GM12878 (cell line): ENCODE data around the gene NFKBIA.

Experiments used
- CTCF ChIP-seq, 3 experiments: IDR thresholded peaks in 2 of 3; conservative IDR thresholded peaks in 1 of 3; 2 replicates each; pipeline ENCODE4 v1.5.1; 2011; ENCODE audit warnings: low read depth in 3 of 3, low read length in 3 of 3, mild to moderate bottlenecking in 3 of 3, control low read depth in 2 of 3, moderate library complexity in 2 of 3, inconsistent platforms in 1 of 3, mixed read lengths in 1 of 3; ENCODE audit not compliant: control insufficient read depth in 2 of 3, insufficient read depth in 1 of 3; ENCODE audit errors: extremely low read depth in 1 of 3
- E4F1 ChIP-seq: fragments of 450-650 bp; IDR thresholded peaks from 2 replicates; pipeline ENCODE4 v1.6.1; 2018; ENCODE audit warnings: borderline replicate concordance, mild to moderate bottlenecking; ENCODE audit not compliant: partially characterized antibody
- EGR1 ChIP-seq, 2 experiments: IDR thresholded peaks; 1 replicate in 1 of 2; 2 replicates in 1 of 2; pipeline ENCODE4 v1.6.1; 2011 to 2012; ENCODE audit warnings: low read depth in 2 of 2, low read length in 2 of 2, borderline replicate concordance in 1 of 2, mild to moderate bottlenecking in 1 of 2, moderate library complexity in 1 of 2
- NKRF ChIP-seq: fragments of 450-650 bp; conservative IDR thresholded peaks from 2 replicates; pipeline ENCODE4 v1.6.1; 2017; ENCODE audit warnings: mild to moderate bottlenecking, moderate library complexity
- PBX3 ChIP-seq: IDR thresholded peaks from 2 replicates; pipeline ENCODE4 v1.6.1; 2011; ENCODE audit warnings: mild to moderate bottlenecking, low read depth, low read length, moderate library complexity; ENCODE audit not compliant: insufficient replicate concordance
- POLR2A ChIP-seq: IDR thresholded peaks from 2 replicates; pipeline ENCODE4 v1.6.1; 2011; ENCODE audit warnings: low read depth, mild to moderate bottlenecking, low read length
- RCOR1 ChIP-seq: conservative IDR thresholded peaks from 2 replicates; pipeline ENCODE4 v1.6.1; 2012; ENCODE audit warnings: low read depth, low read length, improper control_type of control experiment
- SP1 ChIP-seq: IDR thresholded peaks from one replicate; pipeline ENCODE4 v1.6.1; 2011; ENCODE audit warnings: low read depth, low read length
- TAF1 ChIP-seq: IDR thresholded peaks from 2 replicates; pipeline ENCODE4 v1.6.1; 2011; ENCODE audit warnings: mild to moderate bottlenecking, low read depth, low read length, borderline replicate concordance
- USF1 ChIP-seq: IDR thresholded peaks from 2 replicates; pipeline ENCODE4 v1.6.1; 2011; ENCODE audit warnings: borderline replicate concordance, low read depth, mild to moderate bottlenecking, moderate library complexity, mixed read lengths, low read length; ENCODE audit not compliant: insufficient read depth; ENCODE audit errors: extremely low read length
- YY1 ChIP-seq: IDR thresholded peaks from 2 replicates; pipeline ENCODE4 v1.6.1; 2011; ENCODE audit warnings: low read depth, mild to moderate bottlenecking, low read length
- ZBTB11 ChIP-seq: fragments of 450-650 bp; formaldehyde crosslinking; IDR thresholded peaks from 2 replicates; pipeline ENCODE4 v1.5.0; 2022; ENCODE audit warnings: mild to moderate bottlenecking, missing genetic modification characterization
- ZBTB40 ChIP-seq: fragments of 450-650 bp; IDR thresholded peaks from 2 replicates; pipeline ENCODE4 v1.6.1; 2016; ENCODE audit warnings: mild to moderate bottlenecking, moderate library complexity, borderline replicate concordance

GRCh38 chr14:35446450-35446849, 41.9 kb upstream of the NFKBIA start:
- no peak for TF ChIP-seq SP1
- TF ChIP-seq RCOR1 = no peak
- no peak for TF ChIP-seq EGR1 (IDR thresholded peaks at IDR 0.05; ENCODE audit: borderline replicate concordance in 1 of 2, low read depth in 2 of 2, low read length in 2 of 2)
- no peak for TF ChIP-seq E4F1
- no peak for TF ChIP-seq NKRF
- TF ChIP-seq PBX3 = no peak
- TF ChIP-seq ZBTB40 = no peak
- no peak for TF ChIP-seq POLR2A
- no peak for TF ChIP-seq ZBTB11
- no peak for TF ChIP-seq TAF1
- TF ChIP-seq CTCF (IDR thresholded peaks at IDR 0.05 in 2 of 3, conservative IDR thresholded peaks at IDR 0.05 in 1 of 3; ENCODE audit: control insufficient read depth in 2 of 3, extremely low read depth in 1 of 3, insufficient read depth in 1 of 3, low read depth in 3 of 3, low read length in 3 of 3) = no peak
- TF ChIP-seq USF1 = no peak
- TF ChIP-seq YY1 = no peak
